Fibroblast of pulmonary artery (primary cell): Measurements from ENCODE around the gene DUOX2.

ENCODE experiments used
- DNase-seq: peaks from one replicate; pipeline ENCODE4 v3.0.0-alpha.2; 2010; ENCODE audit warnings: low read depth
- H3K4me3 ChIP-seq: replicated peaks from 2 replicates; pipeline ENCODE4 v1.5.1; 2011; ENCODE audit warnings: low read depth, mild to moderate bottlenecking, control low read depth, low read length, moderate library complexity
- TF ChIP-seq, protein P1 (sequence below): IDR thresholded peaks from 2 replicates; pipeline ENCODE4 v1.5.1; 2011; ENCODE audit warnings: mild to moderate bottlenecking, control low read depth, low read length, inconsistent platforms; ENCODE audit errors: missing control alignments

Gene DUOX2

DNA sequence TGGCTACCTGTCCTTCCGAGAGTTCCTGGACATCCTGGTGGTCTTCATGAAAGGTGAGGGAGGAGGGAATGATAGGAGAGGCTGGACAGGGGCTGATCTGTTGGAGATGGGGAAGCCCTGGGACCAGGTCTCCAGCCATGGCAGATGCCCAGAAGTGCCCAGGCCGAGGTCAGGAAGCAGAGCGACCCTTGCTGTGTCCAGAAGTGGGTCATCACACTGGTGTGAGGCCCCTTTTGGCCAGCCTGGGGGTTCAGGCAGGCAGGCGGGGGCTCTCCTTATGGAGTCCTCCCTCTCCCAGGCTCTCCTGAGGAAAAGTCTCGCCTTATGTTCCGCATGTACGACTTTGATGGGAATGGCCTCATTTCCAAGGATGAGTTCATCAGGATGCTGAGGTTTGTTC, 33.6 kb upstream of the DUOX2 start:
- H3K4me3 ChIP-seq, result no peak overlapping the region
- TF ChIP-seq, protein P1, sequence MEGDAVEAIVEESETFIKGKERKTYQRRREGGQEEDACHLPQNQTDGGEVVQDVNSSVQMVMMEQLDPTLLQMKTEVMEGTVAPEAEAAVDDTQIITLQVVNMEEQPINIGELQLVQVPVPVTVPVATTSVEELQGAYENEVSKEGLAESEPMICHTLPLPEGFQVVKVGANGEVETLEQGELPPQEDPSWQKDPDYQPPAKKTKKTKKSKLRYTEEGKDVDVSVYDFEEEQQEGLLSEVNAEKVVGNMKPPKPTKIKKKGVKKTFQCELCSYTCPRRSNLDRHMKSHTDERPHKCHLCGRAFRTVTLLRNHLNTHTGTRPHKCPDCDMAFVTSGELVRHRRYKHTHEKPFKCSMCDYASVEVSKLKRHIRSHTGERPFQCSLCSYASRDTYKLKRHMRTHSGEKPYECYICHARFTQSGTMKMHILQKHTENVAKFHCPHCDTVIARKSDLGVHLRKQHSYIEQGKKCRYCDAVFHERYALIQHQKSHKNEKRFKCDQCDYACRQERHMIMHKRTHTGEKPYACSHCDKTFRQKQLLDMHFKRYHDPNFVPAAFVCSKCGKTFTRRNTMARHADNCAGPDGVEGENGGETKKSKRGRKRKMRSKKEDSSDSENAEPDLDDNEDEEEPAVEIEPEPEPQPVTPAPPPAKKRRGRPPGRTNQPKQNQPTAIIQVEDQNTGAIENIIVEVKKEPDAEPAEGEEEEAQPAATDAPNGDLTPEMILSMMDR, result no peak
- no peak for DNase-seq

- no peak for DNase-seq
- H3K4me3 ChIP-seq, result no peak overlapping the region
- TF ChIP-seq, protein P1, result no peak
These were observed 32.4 kb upstream of the DUOX2 start for GRCh38 chr15:45146405-45146804.

- no peak overlapping the region for H3K4me3 ChIP-seq
- TF ChIP-seq, protein P1, result no peak
- no peak for DNase-seq
These were observed 30.8 kb upstream of the DUOX2 start for GRCh38 chr15:45144775-45145174.

DNA sequence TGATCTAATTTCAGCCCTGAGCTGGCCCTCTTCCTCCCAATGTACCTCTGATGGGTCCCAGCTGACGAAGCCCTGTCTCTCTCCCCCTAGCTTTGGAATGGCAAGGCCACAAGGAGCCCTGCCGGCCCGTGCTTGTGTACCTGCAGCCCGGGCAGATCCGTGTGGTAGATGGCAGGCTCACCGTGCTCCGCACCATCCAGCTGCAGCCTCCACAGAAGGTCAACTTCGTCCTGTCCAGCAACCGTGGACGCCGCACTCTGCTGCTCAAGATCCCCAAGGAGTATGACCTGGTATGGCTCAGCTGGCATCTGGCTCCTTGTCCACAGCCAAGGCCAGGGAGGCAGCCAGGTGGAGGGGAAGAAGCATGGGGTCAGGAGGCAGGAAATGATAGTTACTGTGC, 30.0 kb upstream of the DUOX2 start:
- TF ChIP-seq, protein P1, result no peak
- DNase-seq, result no peak
- H3K4me3 ChIP-seq, result no peak overlapping the region

- no peak for DNase-seq
- H3K4me3 ChIP-seq, result no peak overlapping the region
These were observed 29.1 kb upstream of the DUOX2 start for GRCh38 chr15:45143056-45143455.

DNA sequence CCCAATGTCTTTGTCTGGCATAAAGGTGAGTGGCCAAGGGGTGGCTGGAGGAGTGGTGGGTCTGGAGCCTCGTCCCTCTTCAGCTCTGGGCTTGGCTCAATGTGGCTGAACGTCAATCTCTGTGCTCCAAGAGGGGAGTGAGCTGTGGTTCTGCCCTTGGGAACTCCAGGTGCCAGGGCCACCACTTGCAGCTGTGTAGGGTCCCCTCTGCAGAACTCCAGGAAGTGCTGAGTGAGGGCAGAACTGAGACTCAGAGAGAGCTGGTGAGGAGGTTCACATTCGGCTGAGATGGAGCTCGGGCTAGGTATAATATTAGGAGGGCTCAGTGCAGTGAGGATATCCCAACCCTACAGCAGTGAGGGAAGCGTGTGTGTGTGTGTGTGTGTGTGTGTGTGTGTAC, 27.4 kb upstream of the DUOX2 start:
- no peak for DNase-seq
- no peak overlapping the region for H3K4me3 ChIP-seq
- TF ChIP-seq, protein P1, result no peak

More at GRCh38 chr15:45143056-45143455, 29.1 kb upstream of the DUOX2 start:
- TF ChIP-seq, protein P1, result no peak

GRCh38 chr15:45140557-45141250, 26.7 kb upstream of the DUOX2 start:
- DNase-seq, result no peak
- H3K4me3 ChIP-seq, result no peak overlapping the region
- TF ChIP-seq, protein P1, result no peak
